ENCODE measurements around the gene PKP4. TPM values are rescaled to one million over a fixed set of nuclear protein-coding genes. Genes with fewer than 3 reads are reported as not detected.

Gene PKP4
- total and polyA plus RNA-seq, 2 experiments from 2014 or later, result 35.7 to 92.3 TPM

DNA sequence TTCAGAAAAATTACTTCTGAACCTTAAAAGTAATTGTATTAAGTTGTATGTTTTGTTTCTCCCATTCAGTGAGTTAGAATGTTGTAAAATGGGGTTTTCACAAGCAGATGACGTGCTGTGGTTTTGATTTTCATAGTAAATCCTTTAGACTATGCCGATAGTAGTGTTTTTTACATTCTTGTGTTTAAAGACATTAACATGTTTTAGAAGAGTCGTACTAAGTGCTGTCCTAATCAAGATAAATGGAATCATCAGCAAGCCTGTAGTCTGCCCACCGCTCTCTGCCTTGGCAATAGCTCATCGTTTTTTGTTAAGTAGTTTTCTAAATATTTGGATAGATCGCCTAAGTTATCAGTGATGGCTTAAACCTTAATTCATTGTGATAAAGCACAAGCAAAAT, 21.5 kb downstream of the PKP4 start (continued):
- TF ChIP-seq, protein P1, sequence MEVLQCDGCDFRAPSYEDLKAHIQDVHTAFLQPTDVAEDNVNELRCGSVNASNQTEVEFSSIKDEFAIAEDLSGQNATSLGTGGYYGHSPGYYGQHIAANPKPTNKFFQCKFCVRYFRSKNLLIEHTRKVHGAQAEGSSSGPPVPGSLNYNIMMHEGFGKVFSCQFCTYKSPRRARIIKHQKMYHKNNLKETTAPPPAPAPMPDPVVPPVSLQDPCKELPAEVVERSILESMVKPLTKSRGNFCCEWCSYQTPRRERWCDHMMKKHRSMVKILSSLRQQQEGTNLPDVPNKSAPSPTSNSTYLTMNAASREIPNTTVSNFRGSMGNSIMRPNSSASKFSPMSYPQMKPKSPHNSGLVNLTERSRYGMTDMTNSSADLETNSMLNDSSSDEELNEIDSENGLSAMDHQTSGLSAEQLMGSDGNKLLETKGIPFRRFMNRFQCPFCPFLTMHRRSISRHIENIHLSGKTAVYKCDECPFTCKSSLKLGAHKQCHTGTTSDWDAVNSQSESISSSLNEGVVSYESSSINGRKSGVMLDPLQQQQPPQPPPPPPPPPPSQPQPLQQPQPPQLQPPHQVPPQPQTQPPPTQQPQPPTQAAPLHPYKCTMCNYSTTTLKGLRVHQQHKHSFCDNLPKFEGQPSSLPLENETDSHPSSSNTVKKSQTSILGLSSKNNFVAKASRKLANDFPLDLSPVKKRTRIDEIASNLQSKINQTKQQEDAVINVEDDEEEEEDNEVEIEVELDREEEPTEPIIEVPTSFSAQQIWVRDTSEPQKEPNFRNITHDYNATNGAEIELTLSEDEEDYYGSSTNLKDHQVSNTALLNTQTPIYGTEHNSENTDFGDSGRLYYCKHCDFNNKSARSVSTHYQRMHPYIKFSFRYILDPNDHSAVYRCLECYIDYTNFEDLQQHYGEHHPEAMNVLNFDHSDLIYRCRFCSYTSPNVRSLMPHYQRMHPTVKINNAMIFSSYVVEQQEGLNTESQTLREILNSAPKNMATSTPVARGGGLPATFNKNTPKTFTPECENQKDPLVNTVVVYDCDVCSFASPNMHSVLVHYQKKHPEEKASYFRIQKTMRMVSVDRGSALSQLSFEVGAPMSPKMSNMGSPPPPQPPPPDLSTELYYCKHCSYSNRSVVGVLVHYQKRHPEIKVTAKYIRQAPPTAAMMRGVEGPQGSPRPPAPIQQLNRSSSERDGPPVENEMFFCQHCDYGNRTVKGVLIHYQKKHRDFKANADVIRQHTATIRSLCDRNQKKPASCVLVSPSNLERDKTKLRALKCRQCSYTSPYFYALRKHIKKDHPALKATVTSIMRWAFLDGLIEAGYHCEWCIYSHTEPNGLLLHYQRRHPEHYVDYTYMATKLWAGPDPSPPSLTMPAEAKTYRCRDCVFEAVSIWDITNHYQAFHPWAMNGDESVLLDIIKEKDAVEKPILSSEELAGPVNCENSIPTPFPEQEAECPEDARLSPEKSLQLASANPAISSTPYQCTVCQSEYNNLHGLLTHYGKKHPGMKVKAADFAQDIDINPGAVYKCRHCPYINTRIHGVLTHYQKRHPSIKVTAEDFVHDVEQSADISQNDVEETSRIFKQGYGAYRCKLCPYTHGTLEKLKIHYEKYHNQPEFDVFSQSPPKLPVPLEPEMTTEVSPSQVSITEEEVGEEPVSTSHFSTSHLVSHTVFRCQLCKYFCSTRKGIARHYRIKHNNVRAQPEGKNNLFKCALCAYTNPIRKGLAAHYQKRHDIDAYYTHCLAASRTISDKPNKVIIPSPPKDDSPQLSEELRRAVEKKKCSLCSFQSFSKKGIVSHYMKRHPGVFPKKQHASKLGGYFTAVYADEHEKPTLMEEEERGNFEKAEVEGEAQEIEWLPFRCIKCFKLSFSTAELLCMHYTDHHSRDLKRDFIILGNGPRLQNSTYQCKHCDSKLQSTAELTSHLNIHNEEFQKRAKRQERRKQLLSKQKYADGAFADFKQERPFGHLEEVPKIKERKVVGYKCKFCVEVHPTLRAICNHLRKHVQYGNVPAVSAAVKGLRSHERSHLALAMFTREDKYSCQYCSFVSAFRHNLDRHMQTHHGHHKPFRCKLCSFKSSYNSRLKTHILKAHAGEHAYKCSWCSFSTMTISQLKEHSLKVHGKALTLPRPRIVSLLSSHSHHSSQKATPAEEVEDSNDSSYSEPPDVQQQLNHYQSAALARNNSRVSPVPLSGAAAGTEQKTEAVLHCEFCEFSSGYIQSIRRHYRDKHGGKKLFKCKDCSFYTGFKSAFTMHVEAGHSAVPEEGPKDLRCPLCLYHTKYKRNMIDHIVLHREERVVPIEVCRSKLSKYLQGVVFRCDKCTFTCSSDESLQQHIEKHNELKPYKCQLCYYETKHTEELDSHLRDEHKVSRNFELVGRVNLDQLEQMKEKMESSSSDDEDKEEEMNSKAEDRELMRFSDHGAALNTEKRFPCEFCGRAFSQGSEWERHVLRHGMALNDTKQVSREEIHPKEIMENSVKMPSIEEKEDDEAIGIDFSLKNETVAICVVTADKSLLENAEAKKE (CRISPR knock-in tag; IDR thresholded peaks at IDR 0.05), result no peak
- TF ChIP-seq JUNB (IDR thresholded peaks at IDR 0.05; ENCODE audit: unreplicated experiment) (no peak), EZH2phosphoT487 (IDR thresholded peaks at IDR 0.05; ENCODE audit: unreplicated experiment) (no peak)

DNA sequence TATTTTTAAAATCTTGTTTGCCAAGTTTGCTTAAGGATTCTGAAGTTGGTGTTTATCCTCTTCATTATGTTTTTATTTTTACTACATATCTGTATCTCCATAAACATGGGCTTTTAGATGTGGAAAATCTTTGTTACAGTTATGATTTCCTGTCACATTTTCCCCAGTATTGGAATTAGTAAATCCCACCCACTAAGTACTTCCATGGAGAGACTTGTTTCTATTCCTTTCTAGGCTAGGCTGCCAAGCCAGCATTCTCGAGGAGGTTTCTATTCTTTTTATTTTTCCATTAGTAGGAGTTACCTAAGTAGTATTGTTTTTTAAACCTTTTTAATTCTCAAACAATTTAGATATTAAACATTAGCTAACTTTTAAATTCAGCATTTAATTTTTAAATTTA, 22.1 kb downstream of the PKP4 start:
- Mint-ChIP-seq H3K4me1 (peaks cover 32% of the 10 kb centered on the region), H3K4me3 (no peak overlapping the region), H3K27ac (no peak overlapping the region), H3K36me3 (ENCODE audit: low read depth) (peaks cover 7% of the 10 kb centered on the region; the same call in 2 of the 3 replicates), H3K27me3 (ENCODE audit: insufficient read depth, low read depth, poor library complexity) (no peaks in the 10 kb centered on the region), H3K9me3 (no peaks in the 10 kb centered on the region)
- H3K27ac ChIP-seq (ENCODE audit: low read depth), result no peak overlapping the region
- peaks cover 2% of the 10 kb centered on the region; the same call in 1 of the 2 replicates for H4K20me1 ChIP-seq (replicated peaks; ENCODE audit: insufficient read depth)
- no peak overlapping the region for H3K4me3 ChIP-seq
- H2AFZ ChIP-seq, result no peak overlapping the region
- H3K4me2 ChIP-seq, result no peak overlapping the region
- no peak for DNase-seq (ENCODE audit: low spot score)
- no peak for ATAC-seq
- H3K4me1 ChIP-seq (ENCODE audit: insufficient read depth), result peaks cover 16% of the 10 kb centered on the region
- peaks cover 81% of the 10 kb centered on the region for H3K79me2 ChIP-seq (replicated peaks; ENCODE audit: insufficient read depth)
- no peaks in the 10 kb centered on the region for H3K27me3 ChIP-seq (ENCODE audit: insufficient read depth)
- H3F3A ChIP-seq (replicated peaks; ENCODE audit: low read depth), result no peaks in the 10 kb centered on the region
- no peaks in the 10 kb centered on the region for H3K9me2 ChIP-seq (ENCODE audit: insufficient read depth)
- H3K36me3 ChIP-seq (ENCODE audit: insufficient read depth), result no peaks in the 10 kb centered on the region
- TF ChIP-seq, protein P2, sequence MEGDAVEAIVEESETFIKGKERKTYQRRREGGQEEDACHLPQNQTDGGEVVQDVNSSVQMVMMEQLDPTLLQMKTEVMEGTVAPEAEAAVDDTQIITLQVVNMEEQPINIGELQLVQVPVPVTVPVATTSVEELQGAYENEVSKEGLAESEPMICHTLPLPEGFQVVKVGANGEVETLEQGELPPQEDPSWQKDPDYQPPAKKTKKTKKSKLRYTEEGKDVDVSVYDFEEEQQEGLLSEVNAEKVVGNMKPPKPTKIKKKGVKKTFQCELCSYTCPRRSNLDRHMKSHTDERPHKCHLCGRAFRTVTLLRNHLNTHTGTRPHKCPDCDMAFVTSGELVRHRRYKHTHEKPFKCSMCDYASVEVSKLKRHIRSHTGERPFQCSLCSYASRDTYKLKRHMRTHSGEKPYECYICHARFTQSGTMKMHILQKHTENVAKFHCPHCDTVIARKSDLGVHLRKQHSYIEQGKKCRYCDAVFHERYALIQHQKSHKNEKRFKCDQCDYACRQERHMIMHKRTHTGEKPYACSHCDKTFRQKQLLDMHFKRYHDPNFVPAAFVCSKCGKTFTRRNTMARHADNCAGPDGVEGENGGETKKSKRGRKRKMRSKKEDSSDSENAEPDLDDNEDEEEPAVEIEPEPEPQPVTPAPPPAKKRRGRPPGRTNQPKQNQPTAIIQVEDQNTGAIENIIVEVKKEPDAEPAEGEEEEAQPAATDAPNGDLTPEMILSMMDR (conservative IDR thresholded peaks at IDR 0.05; ENCODE audit: low read depth in 2 of 2), result no peak
- TF ChIP-seq JUNB (IDR thresholded peaks at IDR 0.05; ENCODE audit: unreplicated experiment), result no peak
- TF ChIP-seq CREB1 (CRISPR knock-in tag; IDR thresholded peaks at IDR 0.05; ENCODE audit: low read depth), result no peak
- no peak for TF ChIP-seq POLR2AphosphoS5 (IDR thresholded peaks at IDR 0.05; ENCODE audit: low read depth)
- TF ChIP-seq, protein P1 (CRISPR knock-in tag; IDR thresholded peaks at IDR 0.05), result no peak
- no peak for TF ChIP-seq NANOG (IDR thresholded peaks at IDR 0.05; ENCODE audit: borderline replicate concordance)
